Superior temporal gyrus (tissue), 1 donor: ENCODE results near the gene EIF4A2.
"Not testable (repeated sequence)": the region's sequence is repeated elsewhere in the genome, so short reads cannot be mapped to it uniquely, and the experiment has no call there.

Experiments used
- DNase-seq: peaks from one replicate; pipeline ENCODE4 v3.0.0-alpha.2; 2016; ENCODE audit errors: extremely low spot score

Gene EIF4A2

GRCh38 chr3:186784820-186785494 is 1.6 kb downstream of the EIF4A2 start:
- no peak for DNase-seq

DNA sequence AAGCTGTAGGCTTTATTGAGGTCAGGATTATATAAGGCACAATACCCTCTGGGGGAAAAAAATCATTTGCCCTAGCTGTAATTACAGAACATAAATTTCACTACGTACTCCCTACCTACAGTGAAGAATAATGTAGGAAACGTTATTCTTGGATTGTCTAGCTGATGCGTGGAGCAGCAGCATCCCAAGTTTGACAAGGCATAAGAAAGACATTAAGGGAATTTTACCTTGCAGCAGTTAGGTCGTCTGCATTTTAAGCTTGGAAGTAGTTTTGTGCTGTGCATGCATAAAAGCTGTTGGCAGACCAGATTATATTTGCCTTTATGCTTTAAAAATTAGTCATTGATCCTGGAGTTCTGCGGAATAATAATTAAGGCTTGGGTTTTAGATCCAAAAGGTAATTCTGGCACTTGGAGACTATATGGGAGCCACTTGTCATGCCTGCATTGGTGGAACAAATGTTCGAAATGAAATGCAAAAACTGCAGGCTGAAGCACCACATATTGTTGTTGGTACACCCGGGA is 2.2 kb downstream of the EIF4A2 start:
- no peak for DNase-seq

- no peak for DNase-seq
Measured at GRCh38 chr3:186786922-186787321, 3.5 kb downstream of the EIF4A2 start.

GRCh38 chr3:186787642-186788481 is 4.5 kb downstream of the EIF4A2 start:
- no peak for DNase-seq

- DNase-seq = no peak
Measured at GRCh38 chr3:186788482-186789370, 5.3 kb downstream of the EIF4A2 start.

- DNase-seq = no peak
Measured at GRCh38 chr3:186789554-186790260, 6.3 kb downstream of the EIF4A2 start.

- no peak for DNase-seq
Measured at GRCh38 chr3:186790261-186790981, 7.0 kb downstream of the EIF4A2 start.

DNA sequence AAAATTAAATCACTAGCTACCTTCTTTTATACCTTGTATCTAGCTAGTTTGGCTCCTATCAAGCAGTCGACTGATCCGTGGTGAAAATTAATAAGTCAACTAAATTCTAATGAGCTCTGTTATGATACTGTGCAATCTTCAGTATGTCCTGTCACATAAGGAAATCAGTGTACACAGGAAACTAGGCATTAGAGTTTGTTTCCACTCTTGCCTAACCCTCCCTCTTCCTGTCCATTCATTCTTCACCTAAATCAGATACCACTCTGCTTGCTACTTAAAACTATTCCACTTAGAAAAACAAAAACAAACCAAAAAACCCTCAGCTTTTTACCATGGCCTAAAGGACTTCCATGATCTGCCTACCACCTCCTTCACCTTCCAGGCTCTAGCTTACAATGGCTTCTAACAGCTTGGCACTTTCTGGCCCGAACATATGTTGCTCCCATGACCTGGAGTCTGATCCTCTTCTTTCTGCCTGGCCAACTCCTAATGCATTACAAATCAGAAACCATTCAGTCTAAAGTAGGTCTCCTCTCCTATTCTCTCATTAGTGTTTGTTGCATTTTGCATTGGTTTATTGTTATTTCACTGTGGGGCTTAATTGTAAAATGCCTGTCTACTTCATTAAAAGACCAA is 15.0 kb downstream of the EIF4A2 start:
- DNase-seq = no peak

GRCh38 chr3:186800285-186800684 is 16.9 kb downstream of the EIF4A2 start:
- no peak for DNase-seq

- DNase-seq = no peak
Measured at GRCh38 chr3:186802701-186803100, 19.3 kb downstream of the EIF4A2 start.

DNA sequence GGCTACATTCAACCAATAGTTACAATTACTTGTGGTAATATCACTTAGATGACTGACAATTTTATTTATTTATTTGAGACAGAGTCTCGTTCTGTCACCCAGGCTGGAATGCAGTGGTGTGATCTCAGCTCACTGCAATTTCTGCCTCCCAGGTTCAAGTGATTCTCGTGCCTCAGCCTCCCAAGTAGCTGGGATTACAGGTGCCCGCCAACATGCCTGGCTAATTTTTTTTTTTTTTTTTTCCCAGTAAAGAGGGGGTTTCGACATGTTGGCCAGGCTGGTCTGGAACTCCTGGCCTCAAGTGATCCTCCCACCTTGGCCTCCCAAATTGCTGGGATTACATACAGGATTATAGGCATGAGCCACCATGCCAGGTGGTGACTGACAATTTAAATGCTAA is 20.1 kb downstream of the EIF4A2 start:
- not testable (repeated sequence) for DNase-seq

GRCh38 chr3:186806089-186807055 is 23.0 kb downstream of the EIF4A2 start, which contains the start of gene RFC4:
RFC4 (minus strand) TSS chr3:186806482; CDS start chr3:186804713, 1,769 bp downstream.
- DNase-seq = peak; percentile 92

DNA sequence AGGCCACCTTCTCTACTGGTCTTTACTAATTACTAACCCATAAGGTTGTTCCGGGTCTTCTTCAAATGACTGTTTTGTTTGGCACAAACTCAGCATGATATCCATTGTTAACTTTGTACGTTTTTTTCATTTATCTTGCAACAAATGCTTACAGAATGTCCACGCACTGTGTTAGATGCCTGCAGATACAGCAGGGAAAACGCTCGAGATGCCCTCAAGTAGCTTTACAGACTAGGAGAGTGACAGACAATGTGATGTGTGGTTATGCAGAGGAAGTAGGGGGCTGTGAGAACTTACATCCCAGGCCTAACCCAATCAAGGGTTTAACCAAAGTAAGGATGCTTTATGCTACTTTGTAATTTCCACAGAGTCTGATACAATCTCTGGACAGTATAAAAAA is 23.9 kb downstream of the EIF4A2 start:
- no peak for DNase-seq

DNA sequence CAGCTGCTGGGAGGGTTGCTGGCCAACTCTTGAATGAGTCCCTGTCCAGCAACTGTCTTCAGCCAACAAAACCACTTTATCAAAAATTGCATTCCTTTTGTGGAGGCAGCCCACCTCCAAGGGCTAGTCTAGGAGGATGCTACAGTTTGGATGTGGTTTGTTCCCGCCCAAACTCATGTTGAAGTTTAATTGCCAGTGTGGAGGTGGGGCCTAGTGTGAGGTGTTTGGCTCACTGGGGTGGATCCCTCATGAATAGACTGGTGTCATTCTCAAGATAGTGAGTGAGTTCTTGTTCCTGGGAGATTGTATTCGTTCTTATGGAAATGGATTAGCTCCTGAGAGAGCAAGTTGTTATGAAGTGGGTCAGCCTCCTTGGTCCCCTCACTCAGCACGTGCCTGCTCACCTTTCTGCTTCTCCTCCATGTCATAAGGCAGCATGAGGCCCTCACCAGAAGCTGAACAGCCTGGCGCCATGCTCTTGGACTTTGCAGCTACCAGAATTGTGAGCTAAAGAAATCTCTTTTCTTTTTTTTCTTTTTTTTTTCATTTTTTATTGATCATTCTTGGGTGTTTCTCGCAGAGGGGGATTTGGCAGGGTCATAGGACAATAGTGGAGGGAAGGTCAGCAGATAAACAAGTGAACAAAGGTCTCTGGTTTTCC is 27.1 kb downstream of the EIF4A2 start:
- no peak for DNase-seq

DNA sequence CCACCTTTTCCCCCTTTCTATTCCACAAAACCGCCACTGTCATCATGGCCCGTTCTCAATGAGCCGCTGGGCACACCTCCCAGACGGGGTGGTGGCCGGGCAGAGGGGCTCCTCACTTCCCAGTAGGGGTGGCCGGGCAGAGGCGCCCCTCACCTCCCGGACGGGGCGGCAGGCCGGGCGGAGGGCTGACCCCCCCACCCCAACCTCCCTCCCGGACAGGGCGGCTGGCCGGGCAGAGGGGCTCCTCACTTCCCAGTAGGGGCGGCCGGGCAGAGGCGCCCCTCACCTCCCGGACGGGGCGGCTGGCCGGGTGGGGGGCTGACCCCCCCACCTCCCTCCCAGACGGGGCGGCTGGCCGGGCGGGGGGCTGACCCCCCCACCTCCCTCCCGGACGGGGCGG is 27.9 kb downstream of the EIF4A2 start:
- DNase-seq = not testable (repeated sequence)

DNA sequence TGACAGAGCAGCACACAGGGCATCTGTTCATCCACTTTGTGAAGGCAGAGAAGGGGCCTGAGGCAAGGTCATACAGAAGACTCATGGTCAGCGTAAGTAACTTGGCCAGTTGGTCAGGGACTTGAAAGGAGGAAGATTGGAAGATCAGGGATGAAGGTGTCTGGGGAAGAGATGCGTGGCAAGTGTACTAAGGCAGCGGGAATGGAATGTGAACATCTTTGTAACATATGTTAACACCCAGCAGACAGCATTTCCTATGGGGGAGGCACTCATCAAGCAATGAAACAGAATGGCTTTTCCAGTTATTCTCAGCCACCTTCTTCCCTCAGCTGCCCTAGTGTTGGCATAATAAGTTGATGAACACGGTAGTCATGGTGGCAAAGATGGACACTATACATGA is 30.7 kb downstream of the EIF4A2 start:
- DNase-seq = no peak

DNA sequence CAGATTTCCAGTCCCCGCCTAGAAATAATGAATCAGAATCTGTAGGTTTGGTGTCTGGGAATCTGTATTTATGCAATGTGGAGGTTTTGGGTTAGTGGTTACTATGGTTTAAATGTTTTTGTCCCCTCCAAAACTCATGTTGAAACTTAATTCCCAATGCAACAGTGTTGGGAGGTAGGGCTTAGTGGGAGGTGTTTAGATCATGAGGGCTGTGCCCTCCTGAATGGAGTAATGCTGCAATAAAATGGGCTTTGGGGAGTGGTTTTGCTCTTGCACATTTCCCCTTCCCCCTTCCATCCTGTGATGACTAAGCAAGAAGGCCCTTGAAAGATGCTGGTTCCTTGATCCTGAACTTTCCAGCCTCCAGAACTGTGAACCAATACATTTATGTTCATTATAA is 32.1 kb downstream of the EIF4A2 start:
- DNase-seq = no peak

GRCh38 chr3:186818516-186818915 is 35.1 kb downstream of the EIF4A2 start:
- no peak for DNase-seq
